ENCODE results near the gene KRTAP5-11.
"Not testable (repeated sequence)": the region's sequence is repeated elsewhere in the genome, so short reads cannot be mapped to it uniquely, and the experiment has no call there.

Gene KRTAP5-11

DNA sequence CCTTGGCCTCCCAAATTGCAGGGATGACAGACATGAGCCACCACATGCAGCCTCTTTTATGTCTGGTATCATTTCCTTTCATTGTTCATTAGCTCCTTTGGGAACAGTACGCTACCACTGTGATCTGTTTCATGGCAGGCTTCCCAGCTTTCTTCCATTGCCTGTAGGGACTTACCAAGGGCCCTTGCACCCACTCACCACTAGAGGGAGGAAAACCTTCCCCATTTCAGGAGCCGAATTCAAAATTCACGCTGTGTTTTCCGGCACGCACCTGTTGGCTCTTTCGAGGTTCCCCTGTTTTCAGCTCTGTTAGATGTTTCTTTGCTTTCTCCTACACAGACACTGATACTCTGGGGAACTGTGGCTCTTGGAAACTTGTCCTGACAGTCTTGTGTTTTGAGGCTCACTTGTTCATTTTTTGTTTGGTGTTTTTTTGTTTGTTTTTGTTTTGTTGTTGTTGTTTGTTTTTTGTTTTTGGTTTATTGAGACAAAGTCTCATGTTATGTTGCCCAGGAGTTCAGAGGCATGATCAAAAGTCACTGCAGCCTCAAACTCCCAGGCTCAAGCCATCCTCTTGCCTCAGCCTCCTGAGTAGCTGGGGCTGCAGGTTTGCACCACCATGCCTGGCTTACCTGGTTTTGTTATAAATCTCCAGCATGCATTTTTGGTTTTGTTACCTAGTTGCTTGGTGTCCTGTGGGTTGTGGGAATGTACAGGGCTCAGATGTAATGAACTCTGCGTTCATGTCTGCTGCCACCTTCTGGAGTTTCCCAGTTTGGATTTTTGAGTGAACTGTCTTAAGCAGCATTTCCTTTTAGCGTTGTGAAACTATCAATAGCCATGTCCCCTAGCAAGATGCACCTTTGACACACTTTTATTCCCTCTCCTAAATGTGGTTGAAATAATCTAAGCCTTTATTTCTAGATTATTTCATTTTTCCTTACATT lies 2.3 kb downstream of the KRTAP5-11 start:
- no peak for FAIRE-seq

DNA sequence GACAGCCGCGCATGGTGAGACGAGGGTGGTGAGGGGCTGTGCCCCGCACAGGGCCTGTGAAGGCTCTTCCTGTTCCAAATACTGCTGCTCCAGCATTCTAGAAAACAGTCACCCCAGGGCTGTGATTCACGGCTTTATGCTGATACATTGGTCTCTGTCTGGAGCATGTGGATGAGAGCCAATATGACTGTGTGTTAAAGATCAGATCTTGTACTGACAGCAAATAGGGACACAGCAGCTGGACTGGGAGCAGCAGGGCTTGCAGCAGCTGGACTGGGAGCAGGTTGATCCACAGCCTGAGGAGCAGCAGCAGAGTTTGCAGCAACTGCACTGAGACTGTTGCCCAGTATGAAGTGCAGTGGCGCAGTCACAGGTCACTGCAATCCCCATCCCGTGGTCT lies 3.2 kb downstream of the KRTAP5-11 start:
- FAIRE-seq: not testable (repeated sequence)

DNA sequence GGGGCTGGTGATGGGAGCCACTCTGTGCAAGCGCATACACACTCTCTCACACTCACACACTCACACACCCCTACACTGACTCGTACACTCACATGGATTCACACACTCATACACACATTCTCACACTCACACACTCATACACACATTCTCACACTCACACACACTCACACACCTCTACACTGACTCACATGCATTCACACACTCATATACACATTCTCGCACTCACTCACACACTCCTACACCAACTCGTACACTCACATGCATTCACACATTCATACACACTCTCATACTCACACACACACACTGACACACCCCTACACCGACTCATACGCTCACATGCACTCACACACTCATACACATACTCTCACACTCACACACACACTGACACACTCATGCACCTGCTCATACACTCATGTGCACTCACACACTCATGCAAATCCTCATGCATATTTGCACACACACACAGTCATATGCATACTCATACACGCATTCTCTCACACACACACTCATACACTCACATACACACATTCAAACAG lies 5.1 kb downstream of the KRTAP5-11 start:
- FAIRE-seq: no peak

DNA sequence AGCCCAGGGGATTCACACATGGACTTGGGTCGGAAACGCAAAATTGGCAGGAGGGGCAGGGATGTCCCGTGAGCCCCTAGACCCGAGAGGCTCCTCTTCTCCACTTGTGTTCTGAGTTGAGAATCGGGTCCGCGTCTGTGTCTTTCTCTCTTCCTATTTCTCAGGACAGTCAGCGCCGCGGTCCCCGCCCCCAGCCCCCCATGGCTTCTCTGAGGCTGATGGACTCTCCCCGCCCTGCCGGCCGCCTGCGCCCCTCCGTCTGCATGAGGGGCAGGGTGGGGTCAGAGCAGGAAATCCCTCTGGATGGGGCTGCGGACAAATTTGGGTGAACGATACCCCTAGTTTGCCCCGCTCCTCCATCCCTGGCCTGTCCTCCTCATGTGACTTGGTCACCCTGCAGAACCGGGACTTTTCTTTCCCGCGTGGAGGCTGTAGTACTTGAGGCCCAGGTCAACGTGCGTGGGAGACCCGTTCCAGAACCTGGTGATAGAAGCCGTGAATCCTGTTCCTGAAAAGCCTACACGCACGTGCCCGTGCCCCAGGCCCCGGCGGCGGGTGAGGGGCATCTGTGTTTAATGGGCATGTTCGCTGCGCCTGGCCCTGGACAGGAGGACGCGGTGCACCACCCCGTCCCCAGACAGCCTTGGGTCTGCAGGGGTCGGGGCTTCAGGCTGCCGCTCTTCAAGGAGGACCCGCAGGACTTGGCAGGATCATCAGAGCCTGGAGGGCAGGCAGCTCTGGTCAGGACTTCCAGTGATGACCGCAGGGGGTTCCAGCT lies 5.8 kb downstream of the KRTAP5-11 start:
- FAIRE-seq: not testable (repeated sequence)

DNA sequence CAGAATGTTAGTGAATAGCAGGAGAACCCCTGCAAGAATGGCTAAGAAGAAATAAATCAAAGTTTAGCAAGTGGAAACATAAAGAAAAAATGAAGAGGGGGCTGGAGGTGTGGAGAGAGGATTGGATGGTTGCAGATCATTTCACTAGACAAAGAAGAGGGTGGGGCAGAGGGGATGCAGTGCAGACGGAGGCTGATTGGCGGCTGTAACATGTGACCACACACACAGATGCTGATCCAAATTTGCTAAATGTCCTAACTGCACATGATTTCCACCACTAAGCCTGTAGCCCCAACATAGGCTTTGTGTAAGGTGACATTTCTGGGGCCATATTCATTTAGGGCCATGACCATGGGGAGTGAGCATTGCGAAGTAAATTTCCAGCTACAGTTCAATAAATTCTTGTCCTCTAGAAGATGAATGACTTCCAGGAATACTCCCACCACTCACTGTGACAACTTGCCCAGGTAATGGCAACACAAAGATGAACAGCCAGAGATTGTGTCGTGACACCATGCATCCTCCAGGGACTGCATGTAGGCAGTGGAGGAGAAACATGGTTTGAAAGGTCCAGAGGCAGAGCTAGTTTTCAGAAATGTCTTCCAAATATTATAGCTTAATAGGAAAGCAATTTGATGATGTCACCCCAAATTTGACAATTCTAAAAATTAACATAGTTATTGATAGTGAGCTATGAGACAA lies 6.8 kb downstream of the KRTAP5-11 start:
- no peak for FAIRE-seq

DNA sequence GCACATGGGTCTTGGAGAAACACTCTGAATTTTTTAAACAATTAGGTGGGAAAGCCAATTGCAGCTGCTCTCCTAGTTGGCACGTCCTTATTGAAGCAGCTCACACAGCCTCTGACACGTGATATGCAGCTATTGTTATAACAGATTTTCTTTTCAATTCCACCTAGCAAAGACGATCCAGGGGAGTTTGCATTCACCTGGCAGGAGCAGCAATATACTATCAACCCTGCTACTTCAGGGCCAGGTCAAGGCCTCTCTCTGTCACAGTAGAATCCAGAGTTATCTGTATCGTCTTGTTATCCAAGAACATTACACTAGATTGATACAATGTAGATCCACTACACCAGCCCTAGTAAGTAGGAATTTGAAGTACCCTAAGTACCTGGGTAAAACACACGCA lies 8.3 kb downstream of the KRTAP5-11 start:
- FAIRE-seq: no peak

DNA sequence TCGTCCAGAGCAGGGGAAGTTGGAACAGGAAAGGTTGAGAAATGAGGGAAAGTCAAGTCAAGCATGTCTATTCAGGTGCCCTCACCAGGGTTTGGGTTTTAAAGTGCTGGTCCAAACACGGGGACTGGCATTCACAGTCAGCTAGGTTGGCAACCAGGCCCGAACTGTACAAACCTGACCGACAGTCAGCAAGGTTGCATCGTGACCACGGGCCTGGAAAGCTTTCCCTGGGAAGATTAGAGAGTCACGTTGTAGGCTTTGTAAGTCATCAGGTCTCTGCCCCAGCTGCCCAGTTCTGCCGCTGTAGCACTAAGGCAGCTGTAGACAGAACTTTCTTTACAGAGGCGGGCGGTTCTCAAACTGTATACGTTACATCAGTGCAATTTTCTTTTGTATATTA lies 9.9 kb downstream of the KRTAP5-11 start:
- no peak for FAIRE-seq

DNA sequence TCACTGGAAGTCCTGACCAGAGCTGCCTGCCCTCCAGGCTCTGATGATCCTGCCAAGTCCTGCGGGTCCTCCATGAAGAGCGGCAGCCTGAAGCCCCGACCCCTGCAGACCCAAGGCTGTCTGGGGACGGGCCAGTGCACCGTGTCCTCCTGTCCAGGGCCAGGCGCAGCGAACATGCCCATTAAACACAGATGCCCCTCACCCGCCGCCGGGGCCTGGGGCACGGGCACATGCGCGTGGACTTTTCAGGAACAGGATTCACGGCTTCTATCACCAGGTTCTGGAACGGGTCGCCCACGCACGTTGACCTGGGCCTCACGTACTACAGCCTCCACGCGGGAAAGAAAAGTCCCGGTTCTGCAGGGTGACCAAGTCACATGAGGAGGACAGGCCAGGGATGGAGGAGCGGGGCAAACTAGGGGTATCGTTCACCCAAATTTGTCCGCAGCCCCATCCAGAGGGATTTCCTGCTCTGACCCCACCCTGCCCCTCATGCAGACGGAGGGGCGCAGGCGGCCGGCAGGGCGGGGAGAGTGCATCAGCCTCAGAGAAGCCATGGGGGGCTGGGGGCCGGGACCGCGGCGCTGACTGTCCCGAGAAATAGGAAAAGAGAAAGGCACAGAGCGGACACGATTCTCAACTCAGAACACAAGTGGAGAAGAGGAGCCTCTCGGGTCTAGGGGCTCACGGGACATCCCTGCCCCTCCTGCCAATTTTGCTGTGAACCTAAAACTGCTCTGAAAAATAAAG lies 11.4 kb downstream of the KRTAP5-11 start:
- FAIRE-seq: not testable (repeated sequence)

DNA sequence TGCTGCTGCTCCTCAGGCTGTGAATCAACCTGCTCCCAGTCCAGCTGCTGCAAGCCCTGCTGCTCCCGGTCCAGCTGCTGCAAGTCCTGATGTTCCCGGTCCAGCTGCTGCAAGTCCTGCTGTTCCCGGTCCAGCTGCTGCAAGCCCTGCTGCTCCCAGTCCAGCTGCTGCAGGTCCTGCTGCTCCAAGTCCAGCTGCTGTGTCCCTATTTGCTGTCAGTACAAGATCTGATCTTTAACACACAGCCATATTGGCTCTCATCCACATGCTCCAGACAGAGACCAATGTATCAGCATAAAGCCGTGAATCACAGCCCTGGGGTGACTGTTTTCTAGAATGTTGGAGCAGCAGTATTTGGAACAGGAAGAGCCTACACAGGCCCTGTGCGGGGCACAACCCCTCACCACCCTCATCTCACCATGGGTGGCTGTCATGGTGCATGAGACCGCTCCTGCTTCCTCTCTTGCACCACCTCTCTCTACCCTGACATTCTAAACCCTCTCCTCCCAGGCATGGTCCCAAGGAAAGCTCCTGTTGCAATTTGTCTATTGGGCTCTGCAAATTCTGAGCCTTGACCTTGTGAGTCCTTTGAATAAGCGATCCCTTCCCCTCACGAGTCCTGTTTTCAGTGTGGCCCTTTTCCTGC lies 13.8 kb downstream of the KRTAP5-11 start:
- no peak for FAIRE-seq

GRCh38 chr11:71567633-71568032 lies 15.0 kb downstream of the KRTAP5-11 start:
- FAIRE-seq: not testable (repeated sequence)

DNA sequence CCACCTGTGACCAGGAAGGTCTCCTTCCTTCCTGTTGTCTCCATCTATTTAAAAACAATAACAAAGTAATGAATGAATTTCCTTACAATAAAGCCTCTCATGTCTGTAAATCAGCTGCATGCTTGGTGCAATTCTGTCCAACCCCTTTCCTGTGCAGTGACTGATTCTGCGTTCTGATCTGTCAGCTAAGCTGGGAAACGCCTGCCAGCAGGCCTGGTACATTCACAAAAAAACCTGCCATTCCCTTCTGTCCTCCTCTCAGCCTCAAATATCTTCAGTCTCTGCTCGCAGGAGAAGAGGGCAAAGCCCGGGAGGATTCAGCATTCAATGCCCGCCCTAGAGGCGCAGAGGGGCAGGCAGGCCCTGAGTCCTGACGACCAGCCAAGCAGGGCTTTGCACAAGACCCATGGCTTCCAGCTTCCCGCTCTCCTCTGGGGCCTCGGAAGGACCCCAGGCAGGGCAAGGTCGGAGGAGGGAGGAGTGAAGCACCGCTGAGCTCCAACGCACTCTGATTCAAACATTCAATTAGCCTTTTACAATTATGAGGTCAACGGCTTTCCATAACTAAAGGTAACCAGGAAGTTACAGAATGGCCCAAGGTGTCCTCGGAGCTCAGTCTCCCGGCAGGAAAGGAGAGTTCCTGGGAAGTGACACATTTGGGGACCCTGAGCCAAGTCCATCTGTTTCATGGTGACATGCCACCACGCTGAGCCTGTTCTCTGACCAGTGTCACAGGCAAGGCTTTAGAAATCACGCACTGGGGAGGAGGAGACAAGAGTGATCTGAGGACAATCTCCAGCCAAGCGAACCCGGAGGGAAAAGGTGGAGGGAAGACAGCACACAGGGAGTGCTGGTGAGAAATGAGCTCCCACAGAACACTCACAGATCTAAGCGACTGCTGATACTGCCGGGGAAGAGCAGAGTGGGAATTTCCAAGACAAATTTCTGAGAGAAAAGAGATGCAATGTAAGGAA lies 15.8 kb downstream of the KRTAP5-11 start:
- not testable (repeated sequence) for FAIRE-seq

GRCh38 chr11:71566081-71566620 lies 16.5 kb downstream of the KRTAP5-11 start:
- no peak for FAIRE-seq

DNA sequence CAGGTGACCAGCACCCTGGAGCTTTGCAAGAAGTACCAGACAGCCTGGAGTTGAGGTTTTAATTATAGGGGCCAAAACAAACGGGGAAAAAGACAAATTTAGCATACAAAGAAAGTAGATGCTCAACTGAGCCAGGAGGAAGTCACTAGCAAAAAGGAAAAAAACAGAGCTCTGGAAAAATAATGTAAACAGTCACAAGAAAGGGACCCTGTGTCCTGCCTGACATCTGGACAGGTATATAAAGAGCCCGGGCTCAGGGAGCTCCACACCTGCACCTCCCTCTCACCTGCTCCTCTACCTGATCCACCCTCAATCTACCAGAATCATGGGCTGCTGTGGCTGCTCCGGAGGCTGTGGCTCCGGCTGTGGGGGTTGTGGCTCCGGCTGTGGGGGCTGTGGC lies 17.4 kb downstream of the KRTAP5-11 start, which contains the start of gene KRTAP5-10:
Gene KRTAP5-10, plus strand, starts transcription at position 301 of the 400 bp plus-strand sequence. Its CDS starts 25 bp downstream, at position 326.
- FAIRE-seq: no peak

GRCh38 chr11:71564430-71564829 lies 18.2 kb downstream of the KRTAP5-11 start:
- FAIRE-seq: no peak

DNA sequence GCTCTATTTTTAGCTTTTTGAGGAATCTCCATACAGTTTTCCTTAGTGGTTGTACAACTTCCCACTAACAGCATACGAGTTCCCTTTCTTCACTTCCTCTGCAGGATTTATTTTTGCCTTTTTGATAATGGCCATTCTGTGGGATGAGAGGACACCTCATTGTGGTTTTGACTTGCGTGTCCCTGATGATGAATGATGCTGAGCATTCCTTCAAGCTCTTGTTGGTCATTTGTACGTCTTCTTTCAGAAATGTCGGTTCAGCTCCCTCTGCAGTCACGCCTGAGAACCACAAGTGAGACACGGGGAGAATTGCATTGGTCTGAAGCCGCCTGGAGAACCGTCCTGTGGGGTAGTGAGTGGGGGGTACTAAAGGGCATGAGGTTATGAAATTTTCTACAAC lies 19.3 kb downstream of the KRTAP5-11 start:
- FAIRE-seq: no peak

DNA sequence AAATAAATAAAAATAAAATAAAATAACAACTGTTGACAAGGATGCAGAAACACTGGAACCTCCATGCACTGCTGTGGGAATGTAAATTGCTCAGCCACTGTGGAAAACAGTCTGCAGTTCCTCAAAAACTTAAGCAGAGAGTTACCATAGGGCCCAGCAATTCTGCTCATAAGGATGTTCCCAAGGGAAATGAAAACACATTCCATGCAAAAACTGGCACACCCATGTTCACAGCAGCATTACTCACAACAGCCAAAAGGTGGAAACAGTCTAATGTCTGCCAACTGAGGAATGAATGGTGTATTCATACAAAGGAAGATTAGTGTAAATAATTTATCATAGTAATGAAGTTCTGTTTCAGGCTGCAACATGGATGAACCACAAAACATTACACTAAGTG lies 20.6 kb downstream of the KRTAP5-11 start:
- FAIRE-seq: no peak

GRCh38 chr11:71558996-71559395 lies 23.7 kb downstream of the KRTAP5-11 start:
- FAIRE-seq: no peak

- no peak for FAIRE-seq
Measured at GRCh38 chr11:71557257-71557656, 25.4 kb downstream of the KRTAP5-11 start.

DNA sequence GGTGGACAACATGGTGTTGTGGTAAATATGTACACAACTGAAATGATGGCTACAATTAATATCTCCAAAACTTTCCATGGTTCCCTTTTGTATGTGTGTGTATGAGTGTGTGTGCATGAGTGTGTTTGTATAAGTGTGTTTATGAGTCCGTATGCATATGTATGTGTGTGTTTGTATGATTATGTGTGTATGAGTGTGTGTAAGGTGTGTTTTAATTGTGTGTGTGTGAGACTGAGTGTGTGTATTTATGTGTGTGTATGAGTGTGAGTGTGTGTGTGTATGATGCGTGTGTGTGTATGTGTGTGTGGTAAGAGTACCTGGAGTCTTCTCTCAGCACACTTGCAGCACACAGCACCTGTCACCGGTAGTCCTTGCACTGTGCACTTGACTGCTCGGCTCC lies 26.7 kb downstream of the KRTAP5-11 start:
- no peak for FAIRE-seq

- FAIRE-seq: no peak
Measured at GRCh38 chr11:71555508-71555907, 27.2 kb downstream of the KRTAP5-11 start.

Measured in TTC549 (cell line).